A549 (cell line): Measurements from ENCODE around the gene RABGAP1. TPM values are rescaled to one million over a fixed set of nuclear protein-coding genes. Genes with fewer than 3 reads are reported as not detected.

ENCODE experiments used
- ATAC-seq, 2 experiments: fragments of 200-7000 bp in 1 of 2; fragments of >200 bp in 1 of 2; cut with Nextera tagmentation in 1 of 2; cut with Tn5 transposase in 1 of 2; 3 replicates each; pipeline versions ENCODE4 v1.8.0 to v1.9.1; 2018 to 2020; ENCODE audit warnings: mild to moderate bottlenecking in 1 of 2, moderate library complexity in 1 of 2
- CTCF ChIA-PET: fragments of 300-600 bp; sonication (Branson Sonifier 250); formaldehyde crosslinking; extraction: SDS; loops from one replicate; lab custom pipeline; 2021; ENCODE audit warnings: antibody characterized with exemption, inconsistent platforms; lab: Yijun Ruan, JAX
- POLR2A ChIA-PET: fragments of 350-600 bp; formaldehyde crosslinking; extraction: SDS; loops from one replicate; lab custom pipeline; 2021; ENCODE audit warnings: antibody characterized with exemption, inconsistent platforms; lab: Yijun Ruan, JAX
- DNase-seq, 2 experiments: peaks; one replicate each; pipeline versions ENCODE4 v3.0.0 to v3.0.0-alpha.2; 2011 to 2016; ENCODE audit warnings: low read depth in 1 of 2, low spot score in 1 of 2
- FAIRE-seq: peaks from 2 replicates; lab custom pipeline; 2011; peaks lifted over from hg19 to GRCh38; lab: Jason Lieb, UNC
- H3K27ac ChIP-seq, 2 experiments: fragments of >200 bp; sonication (Bioruptor Twin); formaldehyde crosslinking; 3 replicates each; pipeline ENCODE4 v1.5.1; 2016 to 2017
- H3K4me1 ChIP-seq: fragments of >200 bp; sonication (Bioruptor Twin); formaldehyde crosslinking; 3 replicates; pipeline ENCODE4 v1.6.1; 2016
- H3K4me2 ChIP-seq: fragments of >200 bp; sonication (Bioruptor Twin); formaldehyde crosslinking; 3 replicates; pipeline ENCODE4 v1.6.1; 2016
- H3K4me3 ChIP-seq: fragments of >200 bp; sonication (Bioruptor Twin); formaldehyde crosslinking; 3 replicates; pipeline ENCODE4 v1.5.1; 2016
- H3K9me3 ChIP-seq: fragments of >200 bp; sonication (Bioruptor Twin); formaldehyde crosslinking; 3 replicates; pipeline ENCODE4 v1.6.1; 2016
- CBX2 ChIP-seq: fragments of 200-600 bp; sonication (generic); IDR thresholded peaks from 2 replicates; pipeline ENCODE4 v1.6.1; 2016; ENCODE audit warnings: low read depth, mild to moderate bottlenecking, borderline replicate concordance
- CBX8 ChIP-seq: fragments of 200-600 bp; sonication (generic); IDR thresholded peaks from 2 replicates; pipeline ENCODE4 v1.6.1; 2016
- CHD2 ChIP-seq: fragments of 150-350 bp; IDR thresholded peaks from 2 replicates; pipeline ENCODE4 v1.6.1; 2014; ENCODE audit warnings: low read length; ENCODE audit not compliant: partially characterized antibody
- CHD4 ChIP-seq: fragments of 200-600 bp; sonication (generic); IDR thresholded peaks from 2 replicates; pipeline ENCODE4 v1.6.1; 2016; ENCODE audit warnings: antibody characterized with exemption, mild to moderate bottlenecking, borderline replicate concordance
- CTCF ChIP-seq: fragments of >200 bp; sonication (Bioruptor Twin); formaldehyde crosslinking; IDR thresholded peaks from 3 replicates; pipeline ENCODE4 v1.5.1; 2016
- EHMT2 ChIP-seq: fragments of 200-600 bp; sonication (generic); IDR thresholded peaks from 2 replicates; pipeline ENCODE4 v1.6.1; 2016; ENCODE audit warnings: antibody characterized with exemption, low read depth, mild to moderate bottlenecking, moderate library complexity
- FOSL2 ChIP-seq, 2 experiments: fragments of 450-650 bp in 1 of 2; fragments of >200 bp in 1 of 2; sonication (Bioruptor Twin) in 1 of 2; formaldehyde crosslinking; IDR thresholded peaks; 2 replicates each; pipeline versions ENCODE4 v1.5.0 to v1.6.1; 2016 to 2020; ENCODE audit warnings: mild to moderate bottlenecking in 1 of 2, moderate library complexity in 1 of 2
- FOXS1 ChIP-seq: fragments of 250-450 bp; sonication (Bioruptor Pico); IDR thresholded peaks from 2 replicates; pipeline ENCODE4 v1.5.0; 2020; ENCODE audit warnings: mild to moderate bottlenecking, moderate library complexity
- HDAC2 ChIP-seq: fragments of 200-600 bp; sonication (generic); IDR thresholded peaks from 2 replicates; pipeline ENCODE4 v1.6.1; 2016
- HES2 ChIP-seq: fragments of >200 bp; sonication (Bioruptor Twin); formaldehyde crosslinking; IDR thresholded peaks from 2 replicates; pipeline ENCODE4 v1.6.1; 2016
- HEYL ChIP-seq: fragments of 250-450 bp; sonication (Bioruptor Pico); IDR thresholded peaks from 2 replicates; pipeline ENCODE4 v1.8.0; 2021; ENCODE audit warnings: mild to moderate bottlenecking, moderate library complexity
- HMGXB4 ChIP-seq: fragments of 250-450 bp; sonication (Bioruptor Pico); IDR thresholded peaks from 2 replicates; pipeline ENCODE4 v1.5.0; 2021; ENCODE audit warnings: mild to moderate bottlenecking, moderate library complexity, borderline replicate concordance
- HOXA7 ChIP-seq: fragments of 250-450 bp; sonication (Bioruptor Pico); IDR thresholded peaks from 2 replicates; pipeline ENCODE4 v1.5.0; 2020; ENCODE audit warnings: mild to moderate bottlenecking, moderate library complexity
- HOXB13 ChIP-seq: fragments of 250-450 bp; sonication (Bioruptor Pico); IDR thresholded peaks from 2 replicates; pipeline ENCODE4 v1.5.0; 2020; ENCODE audit warnings: low read depth, mild to moderate bottlenecking, moderate library complexity
- JUN ChIP-seq, 2 experiments: fragments of >200 bp; sonication (Bioruptor Twin); formaldehyde crosslinking; IDR thresholded peaks; 2 replicates in 1 of 2; 3 replicates in 1 of 2; pipeline ENCODE4 v1.6.1; 2016 to 2017
- JUNB ChIP-seq: fragments of >200 bp; sonication (Bioruptor Twin); formaldehyde crosslinking; IDR thresholded peaks from 2 replicates; pipeline ENCODE4 v1.6.1; 2016
- MAFK ChIP-seq: fragments of 450-650 bp; IDR thresholded peaks from 2 replicates; pipeline ENCODE4 v1.6.1; 2014; ENCODE audit not compliant: partially characterized antibody
- MAX ChIP-seq: IDR thresholded peaks from 2 replicates; pipeline ENCODE4 v1.6.1; 2012
- MYC ChIP-seq: IDR thresholded peaks from 2 replicates; pipeline ENCODE4 v1.6.1; 2012; ENCODE audit warnings: mild to moderate bottlenecking, inconsistent platforms, low read length, improper control_type of control experiment, borderline replicate concordance
- NFE2L2 ChIP-seq: fragments of 150-350 bp; conservative IDR thresholded peaks from 2 replicates; pipeline ENCODE4 v1.6.1; 2014; ENCODE audit warnings: low read length
- PHF8 ChIP-seq: fragments of 200-600 bp; sonication (generic); IDR thresholded peaks from 2 replicates; pipeline ENCODE4 v1.6.1; 2016; ENCODE audit warnings: low read depth, mild to moderate bottlenecking, antibody characterized with exemption, moderate library complexity, borderline replicate concordance
- POLR2A ChIP-seq: IDR thresholded peaks from 2 replicates; pipeline ENCODE4 v1.6.1; 2012; ENCODE audit warnings: mild to moderate bottlenecking, low read length
- RAD21 ChIP-seq, 2 experiments: fragments of >200 bp in 1 of 2; sonication (Bioruptor Twin) in 1 of 2; formaldehyde crosslinking in 1 of 2; IDR thresholded peaks in 1 of 2; conservative IDR thresholded peaks in 1 of 2; 2 replicates in 1 of 2; 3 replicates in 1 of 2; pipeline ENCODE4 v1.6.1; 2012 to 2018; ENCODE audit warnings: inconsistent platforms in 1 of 2
- RFX5 ChIP-seq: fragments of 450-650 bp; IDR thresholded peaks from 2 replicates; pipeline ENCODE4 v1.7.1; 2014; ENCODE audit warnings: antibody characterized with exemption, mild to moderate bottlenecking, moderate library complexity
- RNF2 ChIP-seq: fragments of 200-600 bp; sonication (generic); IDR thresholded peaks from 2 replicates; pipeline ENCODE4 v1.6.1; 2016; ENCODE audit warnings: low read depth, mild to moderate bottlenecking, antibody characterized with exemption, moderate library complexity, borderline replicate concordance
- SREBF2 ChIP-seq: fragments of 450-650 bp; IDR thresholded peaks from 2 replicates; pipeline ENCODE4 v1.6.1; 2014; ENCODE audit warnings: mild to moderate bottlenecking, moderate library complexity
- TFCP2L1 ChIP-seq: fragments of 250-450 bp; sonication (Bioruptor Pico); IDR thresholded peaks from 2 replicates; pipeline ENCODE4 v1.5.0; 2021; ENCODE audit warnings: mild to moderate bottlenecking
- USF2 ChIP-seq: fragments of 450-650 bp; IDR thresholded peaks from 2 replicates; pipeline ENCODE4 v1.6.1; 2014; ENCODE audit warnings: antibody characterized with exemption
- ZC3H11A ChIP-seq: fragments of 450-650 bp; IDR thresholded peaks from 2 replicates; pipeline ENCODE4 v1.6.1; 2014; ENCODE audit warnings: antibody characterized with exemption, mild to moderate bottlenecking
- ZFP36 ChIP-seq: fragments of 450-650 bp; IDR thresholded peaks from 2 replicates; pipeline ENCODE4 v1.6.1; 2014; ENCODE audit warnings: borderline replicate concordance; ENCODE audit not compliant: partially characterized antibody
- ZNF302 ChIP-seq: fragments of 250-450 bp; sonication (Bioruptor Pico); IDR thresholded peaks from 2 replicates; pipeline ENCODE4 v1.9.0; 2021; ENCODE audit warnings: inconsistent platforms, mild to moderate bottlenecking, moderate library complexity
- WGBS: methylation state at CpG from one replicate; pipeline ENCODE4 v1.1.6; 2017; ENCODE audit errors: missing lambda C conversion rate; 5-methylcytosine and 5-hydroxymethylcytosine counted together
- polyA plus RNA-seq, 4 experiments: library from polyadenylated mRNA; depleted of rRNA in 3 of 4; stranded (reverse); fragments of >200 nt; fragmentation: RNase III in 1 of 4; extraction: RNeasy Plus Mini Kit Qiagen cat#74134 plus additional on column Dnase treatment in 1 of 4; gene quantifications; 2 replicates in 3 of 4; 3 replicates in 1 of 4; pipeline ENCODE4 v1.2.3, GENCODE V29; 2011 to 2017

Gene RABGAP1
- polyA plus RNA-seq, 2 of the 4 experiments (the other 2 are of a cell fraction), result 17.5 to 39.9 TPM

GRCh38 chr9:122930541-122931225 lies 10.1 kb upstream of the RABGAP1 start:
- H3K27ac ChIP-seq, result peak overlapping the region; percentile 88 to 96
- DNase-seq (no peak), ATAC-seq (no peak; a peak in 2 of 6 replicates), FAIRE-seq (no peak)
- ChIA-PET POLR2A (interaction anchor here (0.8 to 2.7 kb wide), 7 partner anchors 10 to 61 kb away, joined by 3 to 54 read pairs (median 5); partner anchors contain the start of genes RABGAP1, RC3H2 and ZBTB6), CTCF (interaction anchor here (1.0 to 1.2 kb wide), 3 partner anchors 10 to 57 kb away, joined by 3 to 4 read pairs (median 3); partner anchors contain the start of gene RABGAP1)
- TF ChIP-seq JUN (IDR thresholded peaks at IDR 0.05) (no peak), CTCF (no peak), TFCP2L1 (no peak), HOXA7 (CRISPR knock-in tag) (no peak), CHD2 (no peak), MAX (no peak), CHD4 (no peak), HMGXB4 (no peak), RFX5 (no peak), USF2 (no peak), HES2 (no peak), ZC3H11A (no peak), CBX8 (no peak), JUNB (no peak), MAFK (no peak), EHMT2 (no peak), ZNF302 (CRISPR knock-in tag) (no peak), ZFP36 (no peak), HEYL (no peak)
- peak overlapping the region; percentile 81 for H3K4me3 ChIP-seq
- H3K4me1 ChIP-seq, result peaks cover 19% of the 10 kb centered on the region; the same call in 2 of the 3 replicates
- no peaks in the 10 kb centered on the region for H3K9me3 ChIP-seq
- 28% methylated on average over 10 of the region's 10 CpGs for whole genome bisulfite sequencing
- H3K4me2 ChIP-seq, result peak overlapping the region; percentile 94

- POLR2A ChIA-PET, result interaction anchor here (0.8 to 2.7 kb wide), 5 partner anchors 9 to 60 kb away, joined by 3 to 54 read pairs (median 5); partner anchors contain the start of genes RABGAP1, RC3H2 and ZBTB6
- Histone ChIP-seq H3K4me3 (peak within 1 kb of the TSS; percentile 81), H3K27ac (peak within 1 kb of the TSS; percentile 88 to 96), H3K4me1 (peaks cover 19% of the 10 kb centered on the region; the same call in 2 of the 3 replicates), H3K4me2 (peak within 1 kb of the TSS; percentile 94), H3K9me3 (no peaks in the 10 kb centered on the region)
- CTCF ChIA-PET, result interaction anchor here (0.7 kb wide), 1 partner anchor 60 kb away, joined by 5 read pairs; no protein-coding TSS in a partner anchor
- ATAC-seq (peak; percentile 99), FAIRE-seq (no peak), DNase-seq (peak; percentile 93 to 99)
- WGBS, result 0% methylated on average over 36 of the region's 51 CpGs
- TF ChIP-seq RNF2 (no peak), MAX (peak; percentile 26; the same call in 1 of the 2 replicates), POLR2A (peak; percentile 79), CBX2 (no peak), MYC (0 out of 2 replicates have a peak, but pooled peaks have one; percentile 42), HDAC2 (no peak), NFE2L2 (no peak), SREBF2 (no peak), FOXS1 (CRISPR knock-in tag) (no peak), RAD21 (conservative IDR thresholded peaks at IDR 0.05 in 1 of 2, IDR thresholded peaks at IDR 0.05 in 1 of 2) (no peak), PHF8 (peak; percentile 63), ZNF302 (CRISPR knock-in tag) (no peak), CHD4 (no peak), FOSL2 (IDR thresholded peaks at IDR 0.05) (no peak), FOSL2 (CRISPR knock-in tag; IDR thresholded peaks at IDR 0.05) (no peak), JUN (IDR thresholded peaks at IDR 0.05) (peak; percentile 35 to 81; a peak in 2 of 5 replicates), HOXB13 (CRISPR knock-in tag) (no peak)
Measured at GRCh38 chr9:122931226-122932121, 9.3 kb upstream of the RABGAP1 start, which contains the start of gene ZBTB26. ZBTB26 (minus strand) TSS chr9:122931512; CDS start chr9:122919934, 11,578 bp downstream.
